GM19035 (cell line): ENCODE results near the gene XYLT1.

Experiments
- ATAC-seq: cut with Tn5 transposase; IDR thresholded peaks from one replicate; pipeline ENCODE4 v1.9.1; 2021; ENCODE audit not compliant: unreplicated experiment

XYLT1 gene

GRCh38 chr16:17211797-17212196 lies 259.0 kb downstream of the XYLT1 start:
- no peak for ATAC-seq

DNA sequence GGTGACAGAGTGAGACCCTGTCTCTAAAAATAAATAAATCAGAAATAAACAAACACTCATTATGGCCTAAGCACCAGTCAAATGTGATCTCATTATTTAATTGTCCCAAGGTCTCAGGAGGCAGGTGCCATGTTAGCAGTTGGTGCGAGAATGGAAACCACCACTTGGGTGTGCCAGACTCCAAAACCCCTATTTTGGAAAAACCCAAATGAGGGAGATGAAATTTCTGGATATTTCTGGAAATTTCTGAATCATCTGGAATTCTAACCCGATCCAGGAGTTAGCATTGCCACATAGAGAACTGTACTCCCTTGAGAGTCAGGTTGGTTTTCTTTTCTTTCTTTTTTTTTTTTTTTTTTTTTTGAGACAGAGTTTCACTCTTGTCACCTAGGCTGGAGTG lies 264.0 kb downstream of the XYLT1 start:
- ATAC-seq = no peak

DNA sequence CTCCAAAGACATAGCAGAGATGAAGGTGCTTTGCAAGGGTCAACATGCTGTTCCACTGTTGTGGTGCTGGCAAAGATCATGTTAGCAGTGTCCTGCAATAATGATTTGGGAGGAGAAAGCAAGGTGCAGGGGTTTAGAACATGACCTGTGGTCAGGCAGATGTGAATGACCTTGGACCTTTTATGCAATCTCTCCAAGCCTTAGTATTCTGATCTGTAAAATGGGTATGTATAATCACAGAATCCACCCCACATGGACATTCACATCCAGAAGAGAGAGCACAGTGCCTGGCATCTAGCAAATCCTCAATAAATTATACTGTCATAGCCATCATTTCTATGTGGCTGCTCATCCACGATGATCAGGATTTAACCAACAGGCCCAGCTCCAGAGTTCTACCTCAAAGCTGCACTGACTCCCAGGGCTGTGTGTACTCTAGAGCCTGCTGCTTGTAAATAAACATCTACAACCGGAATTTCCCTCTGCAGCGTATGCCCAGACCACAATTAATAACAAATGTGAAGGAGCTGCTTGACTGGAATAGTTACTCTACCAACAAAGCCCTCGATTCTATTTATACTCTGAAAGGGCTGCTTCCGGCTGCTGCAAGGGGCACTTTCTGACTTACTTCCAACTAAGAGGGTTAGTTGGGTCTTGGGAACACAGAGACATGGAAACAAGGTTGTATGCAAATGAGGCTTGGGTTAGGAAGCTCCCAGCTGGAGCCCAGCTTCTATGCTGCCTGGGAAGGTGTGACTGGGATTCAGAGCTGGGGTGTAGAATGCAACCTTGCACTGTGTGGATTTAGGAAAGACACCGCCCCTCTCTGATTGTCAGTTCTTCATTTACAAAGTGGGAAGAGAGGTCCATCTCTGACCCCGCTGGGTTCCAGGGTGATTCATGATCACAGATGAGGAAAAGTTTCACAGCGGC lies 265.2 kb downstream of the XYLT1 start:
- ATAC-seq = no peak

DNA sequence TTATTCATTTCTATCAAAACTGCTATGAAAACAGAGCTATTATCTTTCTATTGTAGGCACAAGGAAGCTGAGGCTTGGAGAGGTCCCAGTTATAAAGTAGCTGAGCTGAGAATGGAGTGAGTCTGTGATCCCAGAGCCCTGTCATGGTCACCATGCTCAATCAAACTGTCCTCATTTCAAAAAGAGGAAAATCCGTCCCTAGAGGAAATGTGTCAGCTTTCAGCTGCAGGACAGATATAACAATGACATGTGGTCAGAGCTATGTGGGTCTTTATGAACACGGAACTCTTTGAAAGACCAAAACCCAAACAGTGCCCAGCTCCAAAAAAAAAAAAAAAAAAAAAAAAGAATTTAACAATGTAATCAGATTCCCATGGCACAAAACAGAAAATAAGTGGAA lies 266.1 kb downstream of the XYLT1 start:
- no peak for ATAC-seq

DNA sequence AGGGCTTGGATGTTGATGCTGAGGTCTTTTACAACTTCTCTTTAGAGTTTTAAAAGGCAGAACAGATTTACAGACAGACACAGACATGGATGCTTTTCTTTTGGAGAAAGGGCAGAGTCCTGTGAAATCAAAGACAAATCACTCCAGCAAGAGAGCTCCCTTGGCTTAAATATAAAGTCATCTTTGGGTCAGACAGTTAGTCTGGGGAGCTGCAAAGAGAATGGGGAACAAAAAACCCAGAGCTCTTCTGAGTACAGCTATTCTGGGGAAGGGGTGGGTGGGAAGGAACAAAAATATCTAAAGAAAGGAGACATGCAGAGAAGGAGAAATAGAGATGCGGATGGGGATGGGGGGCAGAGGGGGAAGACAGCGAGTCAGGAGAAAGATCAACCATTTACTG lies 266.6 kb downstream of the XYLT1 start:
- ATAC-seq = no peak

GRCh38 chr16:17203424-17203823 lies 267.3 kb downstream of the XYLT1 start:
- ATAC-seq = no peak

GRCh38 chr16:17199135-17199534 lies 271.6 kb downstream of the XYLT1 start:
- ATAC-seq = no peak

- no peak for ATAC-seq
These were observed 274.2 kb downstream of the XYLT1 start for GRCh38 chr16:17196526-17196925.

DNA sequence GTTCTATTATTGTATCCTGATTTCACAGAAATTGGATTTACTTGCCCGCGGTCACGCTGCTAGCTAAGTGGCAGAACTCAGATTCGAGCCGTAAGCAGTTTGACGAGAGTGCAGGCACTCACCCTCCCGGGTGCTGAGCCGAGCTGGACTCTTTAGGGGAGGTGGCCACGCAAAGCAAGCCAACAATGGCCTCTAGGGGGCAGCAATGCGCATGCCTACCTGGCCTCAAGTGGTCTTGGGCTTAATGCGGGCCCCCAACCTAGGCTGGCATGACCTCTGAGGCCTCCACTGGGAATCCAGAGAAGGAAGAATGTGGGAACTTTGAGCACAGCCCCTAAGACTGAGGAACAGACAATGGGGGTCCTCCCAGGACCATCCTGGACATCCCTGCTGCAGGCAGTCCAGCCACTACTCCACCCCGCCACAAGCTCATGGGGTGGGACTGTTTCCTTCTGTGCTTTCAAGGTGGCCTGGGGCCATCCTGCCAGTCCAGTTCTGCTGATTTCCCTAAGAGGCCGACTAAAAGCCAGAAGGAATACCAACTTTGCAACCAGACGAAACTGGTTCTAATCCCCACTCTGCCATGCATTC lies 276.5 kb downstream of the XYLT1 start:
- ATAC-seq = no peak

GRCh38 chr16:17193566-17194100 lies 277.1 kb downstream of the XYLT1 start:
- ATAC-seq = no peak

DNA sequence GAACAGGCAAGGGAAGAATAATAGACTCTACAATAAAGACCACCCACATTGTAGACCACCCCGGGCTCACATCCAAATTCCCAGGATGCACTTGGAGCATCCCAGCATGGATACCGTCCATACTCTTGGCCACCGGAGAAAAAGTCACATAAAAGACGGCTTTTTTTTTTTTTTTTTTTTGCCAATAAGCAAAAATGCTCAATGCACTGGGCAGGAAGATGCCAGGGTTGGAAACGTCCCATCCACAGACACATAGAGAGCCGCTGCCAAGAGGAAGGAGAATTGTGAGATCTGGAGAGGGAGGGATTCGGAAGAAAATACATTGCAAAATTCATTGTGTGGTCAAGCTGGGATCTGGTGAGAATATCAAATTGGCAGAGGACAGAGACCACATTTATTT lies 286.7 kb downstream of the XYLT1 start:
- no peak for ATAC-seq

DNA sequence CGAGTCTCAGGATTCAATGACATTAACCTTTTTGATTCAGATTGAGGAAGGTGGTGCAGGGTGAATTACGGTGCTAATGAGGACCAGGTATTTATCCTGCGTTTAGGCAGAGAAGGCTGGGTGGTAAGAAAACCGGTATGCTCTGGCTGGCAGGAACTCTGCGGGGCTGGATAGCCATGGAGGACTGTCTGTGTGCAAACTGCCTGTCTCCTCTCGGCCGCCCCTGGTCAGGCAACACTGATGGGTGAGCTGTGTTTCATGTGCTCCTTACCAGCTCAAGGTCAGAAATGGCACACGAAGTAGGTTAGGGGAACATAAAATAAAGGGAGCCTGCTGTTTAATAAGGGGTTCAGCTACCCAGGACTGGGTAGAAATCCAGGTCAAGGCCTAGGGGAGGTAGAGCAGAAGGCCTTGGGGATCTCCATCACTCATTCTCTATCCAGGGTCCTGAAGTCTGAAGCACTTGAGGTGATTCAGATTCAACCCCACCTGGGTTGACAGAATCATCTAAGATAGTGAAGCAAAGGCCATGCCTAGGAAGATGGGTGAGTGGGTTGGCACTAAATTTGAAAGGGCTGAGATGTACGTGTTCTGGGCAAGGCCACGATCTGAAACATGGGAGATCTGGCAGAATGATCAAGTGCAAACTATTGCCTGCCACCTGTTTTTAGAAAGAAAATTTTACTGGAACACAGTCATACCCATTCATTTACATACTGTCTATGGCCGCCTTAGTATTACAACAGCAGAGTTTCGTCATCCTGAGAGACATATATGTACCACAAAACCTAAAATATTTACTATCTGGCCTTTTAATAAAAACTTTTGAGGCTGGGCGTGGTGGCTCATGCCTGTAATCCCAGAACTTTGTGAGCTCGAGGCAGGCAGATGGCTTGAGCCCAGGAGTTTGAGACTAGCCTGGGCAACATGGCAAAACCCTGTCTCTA lies 292.5 kb downstream of the XYLT1 start:
- ATAC-seq = no peak

- no peak for ATAC-seq
These were observed 293.4 kb downstream of the XYLT1 start for GRCh38 chr16:17177242-17177958.

- no peak for ATAC-seq
These were observed 294.6 kb downstream of the XYLT1 start for GRCh38 chr16:17176199-17176598.

GRCh38 chr16:17173281-17173680 lies 297.5 kb downstream of the XYLT1 start:
- ATAC-seq = no peak

DNA sequence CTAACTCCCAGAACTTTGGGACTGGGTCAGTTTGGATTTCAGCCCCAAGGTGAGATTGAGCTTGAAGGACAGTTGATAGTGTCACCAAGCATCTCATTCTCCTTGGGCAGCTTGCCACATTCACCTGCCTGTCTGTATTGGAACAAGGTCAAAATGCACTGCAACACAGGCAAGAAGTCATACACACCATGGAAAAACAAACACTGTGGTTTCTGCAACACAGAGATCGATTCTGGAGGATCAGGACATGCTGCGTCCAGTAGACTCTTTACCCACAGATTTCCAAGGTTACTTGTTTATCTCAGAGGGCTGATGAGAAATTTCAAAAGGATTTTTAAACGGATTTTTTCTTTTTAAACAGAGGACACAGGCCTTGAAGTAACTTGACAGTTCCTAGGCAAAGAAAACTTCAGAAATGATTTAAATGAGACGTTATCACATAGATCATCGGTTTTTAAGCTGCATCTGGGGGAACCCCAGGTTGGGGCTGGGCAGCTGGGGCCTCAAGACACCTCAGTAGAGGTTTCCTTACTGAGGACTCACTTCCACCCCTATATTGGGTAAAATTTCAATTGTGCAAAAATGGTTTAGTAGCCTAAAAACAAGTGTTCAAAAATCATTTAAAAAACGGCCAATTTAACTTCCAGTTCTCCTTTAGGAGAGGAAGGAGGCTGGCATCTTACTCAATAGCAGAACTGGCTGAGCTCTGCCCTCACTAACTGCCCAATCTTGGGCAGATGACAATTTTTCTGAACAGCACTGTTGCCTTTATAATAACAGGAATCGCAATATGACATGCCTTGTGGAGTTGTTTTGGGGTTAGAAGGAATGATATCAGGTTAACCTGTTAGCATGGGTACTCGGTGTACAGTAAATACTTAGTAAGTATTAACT lies 299.3 kb downstream of the XYLT1 start:
- no peak for ATAC-seq

GRCh38 chr16:17170435-17170834 lies 300.3 kb downstream of the XYLT1 start:
- ATAC-seq = no peak

GRCh38 chr16:17168181-17168580 lies 302.6 kb downstream of the XYLT1 start:
- no peak for ATAC-seq

GRCh38 chr16:17166095-17166494 lies 304.7 kb downstream of the XYLT1 start:
- ATAC-seq = no peak
